IPS DF 6.9 (cell line): ENCODE measurements around the gene ARID1B.

Source experiments
- DNase-seq: peaks from one replicate; pipeline ENCODE4 v3.0.0-alpha.2; 2013; ENCODE audit warnings: low read depth, low spot score
- H3K27ac ChIP-seq: one replicate; pipeline ENCODE4 v1.5.1; 2013; ENCODE audit warnings: low read length, control low read depth
- H3K27me3 ChIP-seq: 2 replicates; pipeline ENCODE4 v1.6.1; 2013; ENCODE audit warnings: mild to moderate bottlenecking, low read length; ENCODE audit not compliant: control insufficient read depth, insufficient read depth
- H3K36me3 ChIP-seq: 2 replicates; pipeline ENCODE4 v1.6.1; 2013; ENCODE audit warnings: low read length; ENCODE audit not compliant: control insufficient read depth, insufficient read depth
- H3K4me1 ChIP-seq: 2 replicates; pipeline ENCODE4 v1.6.1; 2013; ENCODE audit warnings: low read length; ENCODE audit not compliant: control insufficient read depth, insufficient read depth
- H3K4me3 ChIP-seq: 2 replicates; pipeline ENCODE4 v1.5.1; 2013; ENCODE audit warnings: mild to moderate bottlenecking, low read length
- H3K9me3 ChIP-seq: 2 replicates; pipeline ENCODE4 v1.6.1; 2013; ENCODE audit warnings: low read length, inconsistent platforms; ENCODE audit not compliant: control insufficient read depth, insufficient read depth
- WGBS: extraction: QIAGEN DNeasy Blood & Tissue Kit; methylation state at CpG from one replicate; pipeline ENCODE4 v1.1.7; 2013; ENCODE audit warnings: mixed read lengths, missing lambda C conversion rate; ENCODE audit not compliant: insufficient read length, insufficient coverage; 5-methylcytosine and 5-hydroxymethylcytosine counted together

The ARID1B gene

DNA sequence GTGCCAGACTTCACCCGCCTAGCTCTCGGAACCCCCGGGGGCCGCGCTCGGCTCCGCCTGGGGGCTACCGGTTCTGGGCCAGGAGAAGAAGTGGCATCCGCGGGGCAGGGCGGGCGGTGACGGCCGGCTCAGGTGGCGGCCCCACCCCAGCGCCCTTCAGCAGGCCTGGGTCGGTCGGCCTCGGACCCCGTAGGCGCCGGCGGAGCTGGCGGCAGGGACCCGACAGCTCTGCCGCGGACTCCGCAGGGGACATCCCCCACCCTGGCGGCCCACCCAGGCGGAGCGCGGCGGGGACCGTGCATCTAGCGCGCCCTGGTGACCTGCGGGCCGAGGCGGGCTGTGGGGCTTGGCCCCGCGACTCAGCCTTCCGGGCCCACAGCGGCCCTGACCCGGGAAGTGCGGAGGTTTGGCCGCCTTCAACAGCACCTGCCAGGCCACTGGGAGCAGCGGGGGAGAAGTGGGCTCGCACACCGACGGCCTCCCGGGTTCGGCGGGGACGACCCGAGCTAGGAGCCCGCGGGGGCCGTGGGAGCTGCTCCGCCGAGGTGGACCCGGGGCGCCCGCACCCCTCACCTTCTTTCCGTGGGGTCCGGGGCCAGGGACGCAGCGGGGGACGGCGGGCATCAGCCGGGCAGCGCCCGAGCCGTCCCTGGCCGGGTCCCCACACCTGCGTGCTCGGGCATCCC is 459.0 kb downstream of the ARID1B start:
- Histone ChIP-seq H3K4me3 (peak overlapping the region; percentile 40; the same call in 1 of the 2 replicates), H3K27me3 (peaks cover 3% of the 10 kb centered on the region; the same call in 1 of the 2 replicates), H3K27ac (no peak overlapping the region), H3K9me3 (no peaks in the 10 kb centered on the region), H3K36me3 (no peaks in the 10 kb centered on the region), H3K4me1 (peaks cover 5% of the 10 kb centered on the region)
- DNase-seq, result no peak
- WGBS, result no CpG with 5 or more reads among the region's 76 CpGs

DNA sequence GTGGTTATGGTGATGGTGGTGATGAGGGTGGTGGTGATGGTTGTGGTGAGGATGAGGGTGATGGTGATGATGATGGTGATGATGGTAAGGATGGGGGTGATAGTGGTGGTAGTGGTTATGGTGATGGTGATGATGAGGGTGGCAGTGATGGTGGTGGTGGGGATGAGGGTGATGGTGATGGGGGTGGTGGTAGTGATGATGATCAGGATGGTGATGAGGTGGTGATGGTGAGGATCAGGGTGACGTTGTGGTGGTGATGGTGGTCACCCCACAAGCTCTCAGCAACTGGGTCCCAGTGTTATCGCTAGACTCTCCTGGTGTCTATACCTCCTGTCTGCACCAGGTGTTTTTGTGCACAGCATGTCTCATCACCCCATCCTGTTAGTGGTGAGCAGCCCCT is 461.2 kb downstream of the ARID1B start:
- no peaks in the 10 kb centered on the region for H3K9me3 ChIP-seq
- H3K4me1 ChIP-seq, result peaks cover 5% of the 10 kb centered on the region
- WGBS, result no CpG with 5 or more reads among the region's 2 CpGs
- H3K4me3 ChIP-seq, result no peak overlapping the region
- no peak overlapping the region for H3K27ac ChIP-seq
- peaks cover 3% of the 10 kb centered on the region; the same call in 1 of the 2 replicates for H3K27me3 ChIP-seq
- no peaks in the 10 kb centered on the region for H3K36me3 ChIP-seq
- no peak for DNase-seq

DNA sequence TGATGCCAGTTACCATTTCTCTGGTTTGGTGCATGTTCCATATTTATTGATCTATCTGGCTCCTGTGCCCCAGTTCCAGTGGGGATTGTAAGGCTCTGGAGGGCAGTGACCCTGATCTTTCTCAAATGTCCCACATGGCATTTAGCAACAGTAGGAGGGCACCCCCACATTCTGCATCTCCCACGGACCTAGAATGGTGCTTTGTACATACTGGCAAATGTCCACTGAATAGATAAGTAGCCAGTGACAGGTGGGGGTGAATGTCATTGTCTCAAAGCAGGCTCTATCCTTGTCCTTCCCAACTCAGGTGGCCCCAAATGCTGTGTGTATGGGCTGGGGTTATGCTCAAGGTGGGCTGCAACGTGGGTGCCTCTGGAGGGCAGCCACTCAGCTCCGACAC is 462.0 kb downstream of the ARID1B start:
- no peak for DNase-seq
- WGBS, result no CpG with 5 or more reads among the region's 3 CpGs
- Histone ChIP-seq H3K9me3 (no peaks in the 10 kb centered on the region), H3K27me3 (peaks cover 3% of the 10 kb centered on the region; the same call in 1 of the 2 replicates), H3K4me1 (peaks cover 5% of the 10 kb centered on the region), H3K36me3 (no peaks in the 10 kb centered on the region), H3K27ac (no peak overlapping the region), H3K4me3 (no peak overlapping the region)

DNA sequence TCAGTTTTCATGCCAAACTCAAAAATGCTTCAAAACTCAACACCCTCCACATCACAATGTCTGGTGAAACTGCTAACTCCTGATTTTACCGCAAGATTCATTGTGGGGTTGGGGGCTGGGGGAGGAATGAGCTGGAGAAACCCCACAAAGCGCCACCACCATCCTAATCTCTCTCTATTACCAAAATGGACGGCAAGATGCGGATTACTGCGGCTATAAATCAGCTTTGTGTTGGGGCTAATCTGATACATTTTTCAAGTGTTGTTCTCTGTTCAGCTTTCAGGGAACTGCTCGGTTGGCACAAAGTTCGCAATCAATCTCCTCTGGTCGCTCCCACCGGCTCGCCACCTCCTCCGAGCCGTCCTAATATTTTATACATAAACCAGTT is 462.5 kb downstream of the ARID1B start:
- peaks cover 3% of the 10 kb centered on the region; the same call in 1 of the 2 replicates for H3K27me3 ChIP-seq
- no peaks in the 10 kb centered on the region for H3K9me3 ChIP-seq
- H3K4me1 ChIP-seq, result peaks cover 5% of the 10 kb centered on the region
- no CpG with 5 or more reads among the region's 12 CpGs for WGBS
- H3K27ac ChIP-seq, result no peak overlapping the region
- H3K36me3 ChIP-seq, result no peaks in the 10 kb centered on the region
- no peak overlapping the region for H3K4me3 ChIP-seq
- no peak for DNase-seq

DNA sequence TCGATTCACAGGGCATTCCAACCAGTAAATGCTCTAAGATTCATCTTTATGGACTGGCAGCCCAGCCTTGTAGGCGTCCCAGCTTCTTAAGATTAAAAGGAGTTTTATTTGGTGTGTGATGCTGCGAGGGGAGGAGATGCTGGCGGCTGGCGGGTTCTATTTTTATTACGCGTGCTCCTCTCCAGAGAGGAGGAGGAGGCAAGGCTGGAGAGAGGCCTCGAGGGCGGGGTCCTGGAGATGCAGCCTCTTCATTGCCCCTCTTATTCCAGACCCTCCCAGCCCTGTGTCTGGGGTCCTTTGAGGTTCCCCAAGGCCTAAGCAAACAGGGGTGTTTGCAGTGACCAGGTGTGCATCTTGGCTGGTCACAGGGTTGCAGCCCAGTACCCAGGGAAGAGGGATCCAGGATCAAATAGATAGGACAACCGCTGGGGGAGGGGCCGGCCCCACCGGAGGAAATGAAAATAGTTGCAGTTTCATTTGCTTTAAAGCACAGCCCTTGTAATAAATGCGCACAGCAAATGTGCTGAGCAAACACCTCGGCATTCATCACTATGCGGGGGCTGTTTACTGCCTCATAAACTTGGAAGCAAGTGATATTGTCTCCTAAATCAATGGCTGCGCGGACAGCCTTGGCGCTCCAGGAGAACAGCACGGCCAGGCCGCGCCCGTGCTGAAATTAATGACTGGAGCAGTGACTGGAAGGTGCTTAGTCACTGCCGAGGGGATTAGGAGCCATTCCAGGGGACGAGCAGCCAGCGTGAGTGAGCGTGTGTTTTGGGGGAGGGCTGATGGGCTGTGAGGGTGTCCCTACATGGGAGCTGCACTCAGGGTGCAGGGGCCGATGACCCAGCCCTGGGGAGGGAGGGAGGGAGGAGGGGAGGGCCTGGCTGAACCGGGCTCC is 463.1 kb downstream of the ARID1B start:
- no peak overlapping the region for H3K4me3 ChIP-seq
- no peaks in the 10 kb centered on the region for H3K36me3 ChIP-seq
- H3K4me1 ChIP-seq, result peaks cover 5% of the 10 kb centered on the region; the same call in 1 of the 2 replicates
- no peak for DNase-seq
- no CpG with 5 or more reads among the region's 28 CpGs for WGBS
- H3K27ac ChIP-seq, result no peak overlapping the region
- peaks cover 3% of the 10 kb centered on the region; the same call in 1 of the 2 replicates for H3K27me3 ChIP-seq
- no peaks in the 10 kb centered on the region for H3K9me3 ChIP-seq

DNA sequence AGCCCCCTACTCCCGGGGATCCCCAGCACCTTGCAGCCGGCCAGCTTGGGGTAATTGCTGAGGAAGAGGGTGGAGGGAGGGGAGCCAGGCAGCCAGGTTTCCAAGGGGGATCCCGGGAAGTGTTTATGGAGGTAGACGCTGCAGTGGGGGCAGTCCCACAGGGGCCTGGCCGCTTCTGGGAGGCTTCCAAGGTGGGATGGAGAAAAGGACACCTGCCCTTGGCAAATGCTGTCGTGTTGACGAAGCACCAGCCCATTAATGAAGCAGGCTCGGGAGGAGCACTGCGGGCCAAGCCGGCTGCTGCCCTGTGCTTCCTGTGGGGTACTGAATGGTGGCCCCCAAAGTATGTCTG is 463.8 kb downstream of the ARID1B start:
- Histone ChIP-seq H3K36me3 (no peaks in the 10 kb centered on the region), H3K4me1 (peaks cover 5% of the 10 kb centered on the region; the same call in 1 of the 2 replicates), H3K27ac (no peak overlapping the region), H3K27me3 (peaks cover 3% of the 10 kb centered on the region; the same call in 1 of the 2 replicates), H3K9me3 (no peaks in the 10 kb centered on the region), H3K4me3 (no peak overlapping the region)
- DNase-seq, result no peak
- no CpG with 5 or more reads among the region's 10 CpGs for WGBS

DNA sequence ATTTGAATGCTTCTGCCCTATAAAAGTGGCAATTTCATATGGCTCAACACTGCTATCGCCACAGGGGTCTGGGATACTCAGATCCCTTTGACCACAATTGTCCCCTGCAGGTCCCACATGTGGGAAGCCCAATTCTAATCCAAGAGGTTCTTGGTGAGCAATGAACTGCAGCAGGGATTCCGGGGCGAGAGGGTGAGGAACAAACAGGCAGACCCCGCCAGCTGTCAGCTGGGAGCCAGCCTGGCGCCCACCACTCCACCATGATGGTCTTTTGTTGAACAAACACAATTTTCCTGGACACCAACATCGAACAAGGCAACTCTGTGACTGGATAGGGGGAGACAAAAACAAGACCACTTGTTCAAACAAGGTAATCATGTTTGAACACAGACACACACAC is 465.6 kb downstream of the ARID1B start:
- no peak for DNase-seq
- Histone ChIP-seq H3K4me3 (no peak overlapping the region), H3K27me3 (no peaks in the 10 kb centered on the region), H3K27ac (no peak overlapping the region), H3K36me3 (no peaks in the 10 kb centered on the region), H3K9me3 (no peaks in the 10 kb centered on the region), H3K4me1 (peaks cover 5% of the 10 kb centered on the region; the same call in 1 of the 2 replicates)
- no CpG with 5 or more reads among the region's 6 CpGs for WGBS

DNA sequence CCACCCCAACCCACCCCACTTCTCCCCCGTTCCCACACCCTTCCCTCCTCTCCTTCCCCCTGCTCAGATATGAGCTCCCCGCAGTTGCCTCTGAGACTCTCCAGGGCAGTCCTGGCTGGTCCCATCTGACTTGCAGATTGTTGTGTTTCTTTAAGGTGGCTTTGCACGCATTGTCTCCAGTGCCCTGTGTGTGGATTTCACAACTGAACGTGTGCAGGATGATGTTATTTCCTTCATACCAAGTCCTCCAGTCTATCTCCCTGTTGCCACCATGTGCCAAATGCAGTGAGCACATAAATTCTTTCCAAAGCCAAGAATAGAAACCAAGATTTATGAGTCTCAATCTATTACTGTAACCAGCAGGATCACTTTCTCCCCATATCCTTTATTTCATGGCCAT is 467.0 kb downstream of the ARID1B start:
- Histone ChIP-seq H3K27me3 (no peaks in the 10 kb centered on the region), H3K9me3 (no peaks in the 10 kb centered on the region), H3K4me1 (peaks cover 5% of the 10 kb centered on the region; the same call in 1 of the 2 replicates), H3K27ac (no peak overlapping the region), H3K4me3 (no peak overlapping the region), H3K36me3 (no peaks in the 10 kb centered on the region)
- WGBS, result no CpG with 5 or more reads among the region's 4 CpGs
- DNase-seq, result no peak

DNA sequence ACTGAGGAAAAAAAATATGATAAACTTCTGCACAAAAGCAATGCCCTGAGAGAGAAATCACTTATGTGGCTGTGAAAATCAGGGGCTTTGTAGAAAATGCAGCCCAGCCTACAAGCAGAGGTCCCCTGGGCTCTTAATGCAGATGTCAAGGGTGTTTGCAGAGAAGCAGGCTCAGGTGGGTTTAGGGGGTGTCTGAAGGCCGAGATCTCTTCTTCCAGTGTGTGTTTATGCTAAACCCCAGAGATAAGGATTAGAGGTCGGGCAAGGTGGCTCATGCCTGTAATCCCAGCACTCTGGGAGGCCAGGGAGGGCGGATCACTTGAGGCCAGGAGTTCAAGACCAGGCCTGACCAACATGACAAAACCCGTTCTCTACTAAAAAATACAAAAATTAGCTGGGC is 467.6 kb downstream of the ARID1B start:
- Histone ChIP-seq H3K27me3 (no peaks in the 10 kb centered on the region), H3K27ac (no peak overlapping the region), H3K9me3 (no peaks in the 10 kb centered on the region), H3K4me3 (no peak overlapping the region), H3K4me1 (peaks cover 5% of the 10 kb centered on the region; the same call in 1 of the 2 replicates), H3K36me3 (no peaks in the 10 kb centered on the region)
- WGBS, result no CpG with 5 or more reads among the region's 4 CpGs
- DNase-seq, result no peak

DNA sequence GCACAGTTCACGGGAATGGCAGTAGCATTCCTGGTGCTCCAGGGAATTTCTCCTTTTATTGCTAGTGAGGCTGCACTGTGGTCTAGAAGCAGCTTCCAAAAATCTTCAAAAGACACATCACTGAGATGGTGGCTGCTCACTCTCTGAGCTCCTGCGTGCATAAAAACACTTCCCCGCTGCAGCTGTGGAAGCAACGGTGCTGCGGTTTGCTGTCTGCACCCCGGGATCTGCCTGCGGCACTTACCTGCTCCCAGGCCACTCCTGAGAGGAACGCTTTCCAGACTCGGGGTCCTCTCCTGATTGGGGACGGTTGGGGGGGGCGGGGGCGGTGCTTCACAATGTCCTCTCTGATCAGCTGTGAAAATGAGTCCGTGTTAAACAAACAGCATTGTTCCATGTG is 468.3 kb downstream of the ARID1B start:
- no peak overlapping the region for H3K4me3 ChIP-seq
- no CpG with 5 or more reads among the region's 13 CpGs for WGBS
- no peaks in the 10 kb centered on the region for H3K36me3 ChIP-seq
- H3K27ac ChIP-seq, result no peak overlapping the region
- no peak for DNase-seq
- no peaks in the 10 kb centered on the region for H3K27me3 ChIP-seq
- H3K4me1 ChIP-seq, result peaks cover 2% of the 10 kb centered on the region; the same call in 1 of the 2 replicates
- H3K9me3 ChIP-seq, result no peaks in the 10 kb centered on the region
